Ishikawa (cell line): ENCODE measurements around the gene TMEM43.

Experiments used
- CEBPB ChIP-seq: IDR thresholded peaks from 2 replicates; pipeline ENCODE4 v1.6.1; 2012
- EGR1 ChIP-seq: IDR thresholded peaks from 2 replicates; pipeline ENCODE4 v1.6.1; 2012
- EP300 ChIP-seq: IDR thresholded peaks from 2 replicates; pipeline ENCODE4 v1.6.1; 2012; ENCODE audit warnings: borderline replicate concordance
- FOXM1 ChIP-seq: IDR thresholded peaks from 2 replicates; pipeline ENCODE4 v1.6.1; 2012; ENCODE audit warnings: low read depth, borderline replicate concordance
- NFIC ChIP-seq: IDR thresholded peaks from 2 replicates; pipeline ENCODE4 v1.6.1; 2012
- RAD21 ChIP-seq: IDR thresholded peaks from 2 replicates; pipeline ENCODE4 v1.6.1; 2012; ENCODE audit warnings: low read depth
- TAF1 ChIP-seq: IDR thresholded peaks from 2 replicates; pipeline ENCODE4 v1.6.1; 2012; ENCODE audit warnings: low read depth, mild to moderate bottlenecking
- TCF12 ChIP-seq: IDR thresholded peaks from 2 replicates; pipeline ENCODE4 v1.6.1; 2012; ENCODE audit warnings: low read depth
- TEAD4 ChIP-seq: IDR thresholded peaks from 2 replicates; pipeline ENCODE4 v1.6.1; 2012
- YY1 ChIP-seq: IDR thresholded peaks from 2 replicates; pipeline ENCODE4 v1.6.1; 2012; ENCODE audit warnings: low read depth
- ZBTB7A ChIP-seq: IDR thresholded peaks from 2 replicates; pipeline ENCODE4 v1.6.1; 2012; ENCODE audit warnings: low read depth
- TF ChIP-seq, protein P1 (sequence below): IDR thresholded peaks from 2 replicates; pipeline ENCODE4 v1.6.1; 2012
- TF ChIP-seq, protein P2 (sequence below): IDR thresholded peaks from 2 replicates; pipeline ENCODE4 v1.6.1; 2012
- TF ChIP-seq, protein P3 (sequence below): IDR thresholded peaks from 2 replicates; pipeline ENCODE4 v1.6.1; 2012; ENCODE audit warnings: low read depth, mild to moderate bottlenecking

DNA sequence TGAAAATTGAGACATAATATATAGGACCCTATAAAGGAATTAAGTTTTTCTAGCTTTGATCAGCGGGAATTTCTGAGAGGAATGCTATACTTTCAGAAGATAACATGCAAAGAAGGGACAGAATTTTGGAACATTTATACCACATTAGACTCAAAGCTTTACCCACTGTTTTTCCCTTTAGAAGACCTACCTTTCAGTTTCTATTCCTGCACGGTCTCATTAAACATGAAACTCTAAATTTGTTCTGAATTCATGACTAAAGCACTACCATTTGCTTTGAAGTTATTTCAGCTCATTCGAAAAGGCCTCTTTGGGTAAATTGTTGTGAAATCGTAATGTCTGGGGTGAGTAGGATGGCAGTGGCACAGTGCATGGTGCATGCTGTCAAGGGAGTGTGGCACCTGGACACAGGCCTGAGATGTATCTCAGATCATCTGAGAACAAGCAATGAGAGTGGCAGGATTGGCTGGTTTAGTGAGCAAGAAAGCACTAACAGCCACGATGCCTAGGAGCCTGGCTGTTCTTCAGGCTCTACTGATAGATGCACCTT is 42.7 kb upstream of the TMEM43 start:
- no peak for TF ChIP-seq ZBTB7A
- TF ChIP-seq FOXM1, result no peak
- TF ChIP-seq TAF1, result no peak
- TF ChIP-seq, protein P1, sequence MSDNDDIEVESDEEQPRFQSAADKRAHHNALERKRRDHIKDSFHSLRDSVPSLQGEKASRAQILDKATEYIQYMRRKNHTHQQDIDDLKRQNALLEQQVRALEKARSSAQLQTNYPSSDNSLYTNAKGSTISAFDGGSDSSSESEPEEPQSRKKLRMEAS, result no peak
- no peak for TF ChIP-seq RAD21
- no peak for TF ChIP-seq YY1
- TF ChIP-seq, protein P2, sequence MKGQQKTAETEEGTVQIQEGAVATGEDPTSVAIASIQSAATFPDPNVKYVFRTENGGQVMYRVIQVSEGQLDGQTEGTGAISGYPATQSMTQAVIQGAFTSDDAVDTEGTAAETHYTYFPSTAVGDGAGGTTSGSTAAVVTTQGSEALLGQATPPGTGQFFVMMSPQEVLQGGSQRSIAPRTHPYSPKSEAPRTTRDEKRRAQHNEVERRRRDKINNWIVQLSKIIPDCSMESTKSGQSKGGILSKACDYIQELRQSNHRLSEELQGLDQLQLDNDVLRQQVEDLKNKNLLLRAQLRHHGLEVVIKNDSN, result no peak
- TF ChIP-seq CEBPB, result no peak
- TF ChIP-seq TCF12, result no peak
- TF ChIP-seq, protein P3, sequence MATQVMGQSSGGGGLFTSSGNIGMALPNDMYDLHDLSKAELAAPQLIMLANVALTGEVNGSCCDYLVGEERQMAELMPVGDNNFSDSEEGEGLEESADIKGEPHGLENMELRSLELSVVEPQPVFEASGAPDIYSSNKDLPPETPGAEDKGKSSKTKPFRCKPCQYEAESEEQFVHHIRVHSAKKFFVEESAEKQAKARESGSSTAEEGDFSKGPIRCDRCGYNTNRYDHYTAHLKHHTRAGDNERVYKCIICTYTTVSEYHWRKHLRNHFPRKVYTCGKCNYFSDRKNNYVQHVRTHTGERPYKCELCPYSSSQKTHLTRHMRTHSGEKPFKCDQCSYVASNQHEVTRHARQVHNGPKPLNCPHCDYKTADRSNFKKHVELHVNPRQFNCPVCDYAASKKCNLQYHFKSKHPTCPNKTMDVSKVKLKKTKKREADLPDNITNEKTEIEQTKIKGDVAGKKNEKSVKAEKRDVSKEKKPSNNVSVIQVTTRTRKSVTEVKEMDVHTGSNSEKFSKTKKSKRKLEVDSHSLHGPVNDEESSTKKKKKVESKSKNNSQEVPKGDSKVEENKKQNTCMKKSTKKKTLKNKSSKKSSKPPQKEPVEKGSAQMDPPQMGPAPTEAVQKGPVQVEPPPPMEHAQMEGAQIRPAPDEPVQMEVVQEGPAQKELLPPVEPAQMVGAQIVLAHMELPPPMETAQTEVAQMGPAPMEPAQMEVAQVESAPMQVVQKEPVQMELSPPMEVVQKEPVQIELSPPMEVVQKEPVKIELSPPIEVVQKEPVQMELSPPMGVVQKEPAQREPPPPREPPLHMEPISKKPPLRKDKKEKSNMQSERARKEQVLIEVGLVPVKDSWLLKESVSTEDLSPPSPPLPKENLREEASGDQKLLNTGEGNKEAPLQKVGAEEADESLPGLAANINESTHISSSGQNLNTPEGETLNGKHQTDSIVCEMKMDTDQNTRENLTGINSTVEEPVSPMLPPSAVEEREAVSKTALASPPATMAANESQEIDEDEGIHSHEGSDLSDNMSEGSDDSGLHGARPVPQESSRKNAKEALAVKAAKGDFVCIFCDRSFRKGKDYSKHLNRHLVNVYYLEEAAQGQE, result no peak
- TF ChIP-seq EP300, result no peak
- TF ChIP-seq NFIC, result no peak
- TF ChIP-seq EGR1, result no peak
- TF ChIP-seq TEAD4, result no peak
